ENCODE data around the gene CTIF.

Gene CTIF

DNA sequence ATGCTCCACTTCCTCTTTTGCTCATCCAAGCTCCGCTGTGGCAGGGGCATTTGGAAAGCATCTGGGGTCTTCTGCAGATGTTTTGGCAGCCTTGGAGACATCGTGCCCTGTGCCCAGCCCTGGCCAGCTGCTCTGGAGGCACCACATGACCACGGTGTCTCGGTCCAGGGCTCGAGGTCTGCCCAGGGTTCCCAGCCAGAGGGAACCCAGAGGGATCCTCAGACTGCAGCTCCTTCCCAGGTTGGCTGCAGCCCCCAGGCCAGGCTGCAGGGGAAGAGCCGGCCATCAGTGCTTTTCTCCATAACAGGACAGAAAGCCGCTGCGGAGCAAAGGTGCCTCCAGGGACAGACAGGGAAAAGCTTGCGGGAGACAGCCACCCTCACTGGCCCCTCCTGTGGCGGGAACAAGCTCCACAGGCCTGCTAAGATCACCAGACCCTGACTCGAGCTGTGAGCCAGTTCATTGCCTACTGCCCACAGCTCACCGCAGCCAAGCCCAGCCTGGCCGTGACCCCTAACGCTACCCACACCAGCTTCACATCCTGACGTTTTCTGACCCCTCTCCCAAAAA lies 337.2 kb downstream of the CTIF start:
- no peak for DNase-seq (ENCODE audit: low read depth in 2 of 3, low spot score in 1 of 3)

DNA sequence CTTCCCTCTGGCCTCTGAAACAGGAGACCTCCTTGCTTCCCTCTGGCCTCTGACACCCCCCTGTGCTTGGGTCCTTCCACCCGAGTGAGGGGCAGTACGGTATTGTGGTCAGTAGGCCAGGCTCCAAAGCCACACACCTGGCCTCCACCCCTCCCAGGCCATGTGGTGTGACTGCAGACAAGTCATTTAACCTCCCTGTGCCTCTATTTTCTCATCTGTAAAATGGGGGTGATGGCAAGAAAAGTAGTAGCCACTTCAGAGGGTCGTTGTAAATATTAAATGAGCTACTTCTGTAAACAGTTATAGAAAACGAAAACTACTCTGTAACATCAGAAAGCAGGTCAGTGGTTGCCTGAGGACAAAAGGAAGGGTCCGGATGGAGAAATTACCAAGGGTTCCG lies 337.8 kb downstream of the CTIF start:
- DNase-seq (ENCODE audit: low read depth in 2 of 3, low spot score in 1 of 3), result no peak

DNA sequence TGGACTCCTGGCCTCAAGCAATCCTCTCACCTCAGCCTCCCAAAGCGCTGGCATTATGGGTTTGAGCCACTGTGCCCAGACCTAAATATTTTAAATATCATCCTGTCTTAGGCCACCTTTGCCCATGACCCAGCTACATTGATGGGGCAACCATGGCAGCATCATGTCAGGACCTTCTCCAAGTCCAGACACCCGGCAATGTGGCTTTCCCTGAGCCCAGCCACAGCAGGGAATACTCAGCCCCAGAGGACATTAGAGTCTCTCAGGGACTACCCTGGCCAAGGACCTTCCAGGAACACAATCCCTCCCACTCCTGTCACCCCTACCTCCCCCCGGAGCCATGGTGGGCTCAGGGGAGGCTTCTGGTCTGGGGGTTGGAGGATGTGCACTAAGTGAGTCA lies 339.1 kb downstream of the CTIF start:
- DNase-seq (ENCODE audit: low read depth in 2 of 3, low spot score in 1 of 3), result no peak

DNA sequence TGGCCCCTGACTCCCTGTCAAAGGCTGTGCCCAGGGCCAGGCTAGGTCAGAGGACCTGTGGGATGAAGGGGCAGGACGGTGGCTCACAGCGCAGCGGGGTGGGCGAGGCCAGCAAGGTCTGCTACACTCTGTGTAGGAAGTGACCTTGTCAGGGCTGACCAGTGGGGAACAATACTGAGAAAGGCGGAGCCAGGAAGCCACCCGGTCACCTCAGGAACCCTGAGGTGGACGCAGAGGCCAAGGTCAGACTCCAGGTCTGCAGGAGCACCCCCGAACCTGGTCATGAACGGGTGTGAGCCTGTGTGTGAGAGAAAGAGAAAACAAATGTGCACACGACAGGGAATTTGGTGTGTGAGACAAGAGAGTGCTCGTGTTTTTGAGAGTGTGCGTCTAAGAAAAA lies 339.6 kb downstream of the CTIF start:
- DNase-seq (ENCODE audit: low read depth in 2 of 3, low spot score in 1 of 3), result no peak

DNA sequence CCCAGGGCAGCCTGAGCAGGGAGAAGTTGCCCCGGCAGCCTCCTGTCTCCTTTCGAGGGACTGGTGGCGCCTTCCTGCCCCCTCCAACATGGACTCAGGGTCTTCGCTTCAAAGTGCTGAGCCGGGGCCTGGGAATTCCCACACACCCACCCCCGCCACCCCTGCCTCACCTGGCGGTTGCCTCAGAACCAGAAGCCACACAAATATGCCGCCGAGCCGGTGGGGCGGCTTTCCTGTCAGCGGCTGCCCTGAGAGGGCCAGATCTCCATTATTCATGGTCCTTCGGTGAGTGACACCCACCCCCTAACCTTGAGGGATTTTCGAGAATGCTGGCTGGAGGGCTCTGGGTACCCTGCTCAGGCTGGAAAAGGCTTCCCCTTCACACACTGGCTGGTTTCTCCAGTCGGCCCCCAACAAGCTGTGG lies 340.2 kb downstream of the CTIF start:
- DNase-seq (ENCODE audit: low read depth in 2 of 3, low spot score in 1 of 3), result no peak

DNA sequence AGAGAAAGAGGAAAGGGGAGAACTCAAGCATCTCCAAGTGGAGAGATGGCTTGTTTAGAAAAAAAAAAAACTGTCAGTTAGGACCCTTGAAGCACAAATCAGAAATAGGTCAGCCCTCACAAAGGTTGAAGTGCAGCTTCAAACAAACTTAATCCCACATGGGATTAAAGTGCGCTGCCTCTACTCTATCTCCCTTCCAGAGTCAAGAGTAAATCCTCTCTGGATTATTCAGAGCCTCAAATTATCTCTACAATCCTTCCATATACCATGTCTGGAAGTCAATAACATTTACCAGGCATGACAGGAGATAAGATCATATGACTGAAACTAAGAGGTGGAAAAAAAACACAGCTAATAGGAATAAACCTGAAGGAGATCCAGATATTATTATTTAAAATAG lies 342.1 kb downstream of the CTIF start:
- no peak for DNase-seq (ENCODE audit: low read depth in 2 of 3, low spot score in 1 of 3)

DNA sequence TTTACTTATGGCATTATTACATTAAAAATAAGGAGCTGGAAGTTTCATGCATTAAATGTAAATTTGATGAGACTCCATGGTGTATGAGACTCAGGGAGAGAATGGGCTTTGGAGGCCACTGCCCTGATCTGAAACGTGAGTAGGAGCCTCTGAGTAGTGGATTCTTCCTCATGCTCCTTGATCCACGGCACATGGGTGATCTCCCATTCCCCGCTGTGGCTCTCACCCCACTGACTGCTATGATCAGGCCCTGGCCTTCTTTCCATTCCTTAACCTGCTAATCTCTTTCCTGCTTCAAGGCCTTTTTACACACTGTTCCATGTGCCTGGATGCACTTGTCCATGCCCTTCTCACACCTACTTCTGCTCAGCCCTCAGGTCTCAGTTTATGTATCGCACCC lies 343.5 kb downstream of the CTIF start:
- DNase-seq (ENCODE audit: low read depth in 2 of 3, low spot score in 1 of 3), result no peak

DNA sequence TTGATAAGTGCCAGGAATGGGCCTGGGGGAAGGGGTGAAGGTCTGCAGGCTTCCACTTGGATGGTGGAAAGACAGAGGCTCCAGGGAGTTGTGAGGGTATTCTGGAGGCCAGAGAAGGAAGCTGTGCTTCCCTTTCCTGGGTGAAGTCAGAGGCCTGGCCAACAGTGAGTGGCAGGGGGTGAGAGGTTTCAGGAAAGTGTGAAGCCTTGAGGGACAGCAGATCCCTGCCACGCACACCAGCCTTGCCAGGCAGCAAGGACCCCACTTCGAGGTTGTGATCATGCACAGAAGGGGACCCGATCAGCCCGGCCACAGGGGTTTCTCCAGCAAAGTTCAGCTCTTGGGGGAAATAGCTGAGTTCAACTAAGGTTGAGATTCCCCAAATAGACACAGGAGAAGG lies 345.5 kb downstream of the CTIF start:
- no peak for DNase-seq (ENCODE audit: low read depth in 2 of 3, low spot score in 1 of 3)

DNA sequence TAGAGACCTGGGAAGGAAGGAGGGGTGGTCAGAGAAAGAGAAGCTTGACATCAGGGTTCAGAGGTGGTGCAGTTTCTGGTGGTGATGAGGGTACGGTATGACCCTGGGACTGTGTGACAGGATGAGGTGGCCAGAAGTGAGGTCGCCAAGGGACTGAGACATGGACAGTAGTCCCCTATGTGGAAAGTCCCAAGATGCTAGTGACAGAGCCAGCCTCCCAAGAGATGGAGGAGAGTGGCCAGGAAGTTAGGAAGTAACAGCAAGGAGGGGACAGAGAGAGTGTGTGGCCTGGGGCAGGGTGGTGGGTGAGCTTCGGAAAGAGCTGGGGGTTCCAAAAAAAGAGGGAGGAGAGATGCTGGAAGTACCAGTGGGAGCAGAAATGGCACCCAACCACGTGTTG lies 345.9 kb downstream of the CTIF start:
- DNase-seq (ENCODE audit: low read depth in 2 of 3, low spot score in 1 of 3), result no peak

DNA sequence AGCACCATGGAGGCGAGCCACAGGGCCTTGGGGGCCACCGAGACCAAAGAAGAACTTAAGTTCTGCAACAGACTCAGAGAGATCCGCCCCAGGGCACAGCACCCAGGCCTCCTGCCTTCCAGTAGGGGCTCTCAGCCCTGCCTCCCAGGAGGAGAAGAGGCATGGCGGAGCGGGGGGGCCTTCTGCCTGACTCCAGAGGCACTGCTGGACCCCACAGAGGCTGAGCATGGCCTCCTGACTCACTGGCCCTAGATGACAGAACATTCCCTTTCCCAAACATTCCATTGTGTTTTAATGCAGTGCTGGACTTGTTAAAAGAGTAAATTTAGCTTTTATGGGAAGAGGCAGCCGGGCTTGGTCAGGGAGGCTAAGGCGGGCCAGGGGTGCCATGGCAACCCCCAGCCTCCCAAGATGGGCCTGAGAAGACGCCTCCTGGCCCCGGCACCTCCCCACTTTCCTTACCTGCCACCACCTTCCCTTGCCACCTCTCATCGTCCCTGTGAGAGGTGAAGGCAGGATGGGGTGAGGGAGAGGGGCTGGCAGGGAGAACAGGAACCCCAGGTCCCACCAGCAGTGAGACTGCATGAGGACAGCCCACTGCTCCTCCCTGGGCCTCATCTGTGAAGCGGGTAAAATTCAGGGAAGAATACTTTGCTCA lies 346.6 kb downstream of the CTIF start:
- no peak for DNase-seq (ENCODE audit: low read depth in 2 of 3, low spot score in 1 of 3)

DNA sequence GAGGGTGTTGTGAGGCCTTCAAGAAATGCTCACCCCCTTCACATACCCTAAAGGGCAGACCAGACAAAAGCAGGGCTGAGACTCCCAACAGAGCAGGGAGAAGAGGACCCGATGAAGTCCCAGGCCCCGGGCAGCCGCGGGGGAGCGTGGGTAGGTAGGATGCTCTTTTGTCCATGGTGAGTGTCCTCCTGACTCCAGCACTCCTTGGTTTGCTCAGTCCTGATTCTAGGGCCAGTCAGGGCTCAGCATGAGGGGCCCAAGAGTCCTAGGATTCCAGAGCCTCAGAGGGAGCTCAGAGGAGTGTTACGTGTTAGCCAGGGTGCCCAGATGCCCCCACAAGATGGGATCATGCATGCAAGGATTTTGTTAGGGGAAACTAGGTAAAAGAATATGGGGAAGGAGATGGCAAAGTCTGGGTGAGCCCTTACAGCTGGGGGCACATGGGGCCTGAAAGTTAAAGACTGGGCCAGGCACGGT lies 347.1 kb downstream of the CTIF start:
- no peak for DNase-seq (ENCODE audit: low read depth in 2 of 3, low spot score in 1 of 3)

DNA sequence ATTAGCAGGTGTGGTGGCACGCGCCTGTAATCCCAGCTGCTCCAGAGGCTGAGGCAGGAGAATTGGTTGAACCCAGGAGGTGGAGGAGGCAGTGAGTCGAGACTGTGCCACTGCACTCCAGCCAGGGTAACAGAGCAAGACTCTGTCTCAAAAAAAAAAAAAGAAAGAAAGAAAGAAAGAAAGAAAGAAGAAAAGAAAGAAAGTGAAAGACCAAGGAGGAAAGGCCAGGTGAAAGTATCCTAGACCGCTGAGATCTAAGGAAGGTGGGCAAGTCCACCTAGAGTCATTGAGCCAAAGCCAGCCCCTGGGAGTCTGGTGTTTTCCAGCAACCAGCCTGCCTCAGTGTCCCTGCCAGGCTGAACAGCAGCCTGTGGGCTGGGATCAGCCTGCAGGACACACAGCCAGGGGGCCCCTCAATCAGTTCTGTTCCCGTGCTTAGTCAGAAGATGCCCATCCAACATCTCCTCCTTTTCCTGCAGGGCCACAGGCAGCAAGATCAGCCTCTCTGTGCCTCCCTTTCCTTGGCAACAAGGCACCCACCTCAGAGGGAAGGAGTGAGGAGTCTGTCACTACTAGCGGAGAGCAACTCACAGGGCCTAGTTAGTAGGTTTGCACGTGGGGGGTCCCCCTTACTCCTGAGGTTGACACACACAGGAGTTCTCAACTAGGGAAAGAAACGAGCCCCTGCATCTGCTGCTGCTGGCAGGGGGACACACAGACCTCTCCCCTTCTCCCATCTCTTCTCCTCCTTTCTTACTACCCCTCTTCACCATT lies 347.9 kb downstream of the CTIF start:
- DNase-seq (ENCODE audit: low read depth in 2 of 3, low spot score in 1 of 3), result no peak

DNA sequence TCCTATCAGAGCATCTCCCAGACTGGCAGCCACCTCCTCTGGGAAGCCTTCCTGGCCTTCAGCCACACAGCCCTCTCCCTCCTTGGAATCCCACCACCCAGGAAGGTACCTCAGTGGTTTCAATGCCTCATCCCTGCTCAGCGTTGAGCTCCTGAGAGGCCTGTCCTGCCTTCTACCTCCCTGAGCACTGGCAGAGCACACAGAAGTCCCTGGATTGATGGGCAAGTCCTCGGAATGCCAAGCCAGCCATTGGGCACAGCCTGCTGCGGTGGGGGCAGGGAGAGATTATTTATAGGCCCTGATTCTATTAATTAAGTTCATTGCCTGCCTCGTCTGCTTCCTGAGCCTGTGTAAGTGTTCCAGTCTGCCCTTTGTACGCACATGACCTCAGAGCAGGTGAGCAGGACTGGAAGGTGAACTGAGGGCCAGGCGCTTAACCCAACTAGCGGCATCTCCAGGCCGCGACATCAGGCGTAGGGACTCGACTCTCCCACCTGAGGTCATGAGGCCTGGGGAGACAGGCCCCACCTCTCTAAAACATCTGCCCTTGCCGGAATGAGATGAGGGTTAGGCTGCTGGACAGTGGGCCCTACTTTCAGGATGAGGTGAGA lies 348.6 kb downstream of the CTIF start:
- DNase-seq (ENCODE audit: low read depth in 2 of 3, low spot score in 1 of 3), result no peak

DNA sequence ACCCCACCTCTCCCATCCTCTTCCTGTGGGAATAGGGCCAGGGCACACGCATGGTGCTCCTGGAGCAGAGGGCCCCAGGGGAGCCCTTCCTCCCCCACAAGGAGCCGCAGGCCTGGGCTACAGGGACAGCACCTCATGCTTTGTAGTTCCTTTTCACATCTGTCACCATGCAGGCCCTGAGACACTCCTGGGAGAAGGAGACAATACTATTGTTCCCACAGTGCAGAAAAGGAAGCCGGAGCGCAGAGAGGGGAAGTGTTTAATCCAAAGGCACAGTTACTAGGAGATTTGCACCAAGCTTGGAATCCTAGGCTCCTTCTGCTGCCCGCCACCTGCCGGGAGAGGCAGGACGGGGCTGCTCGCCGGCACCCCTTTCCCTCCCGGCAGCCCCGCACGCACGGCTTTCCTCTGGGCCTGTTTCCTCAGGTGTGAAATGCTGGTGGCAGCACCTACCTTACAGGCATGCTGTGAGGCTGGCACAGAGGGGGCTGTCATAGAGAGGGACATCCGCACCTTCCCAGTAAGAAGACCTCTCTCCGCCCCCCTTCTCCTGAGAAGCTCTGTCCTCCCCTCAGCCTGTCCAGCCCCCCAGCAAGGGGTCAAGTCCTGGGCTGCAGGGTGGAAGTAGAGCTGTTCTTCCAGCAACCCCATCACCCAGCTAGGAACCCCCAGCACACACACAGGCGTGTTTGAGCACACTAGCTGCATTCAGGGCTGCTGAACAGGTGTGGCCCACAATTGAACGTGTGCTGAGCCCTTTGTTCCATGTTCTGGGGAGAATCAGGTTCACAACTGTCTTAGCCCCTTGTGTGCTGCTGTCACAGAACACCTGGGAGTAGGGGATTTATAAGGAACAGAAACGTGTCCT lies 349.3 kb downstream of the CTIF start:
- DNase-seq (ENCODE audit: low read depth in 2 of 3, low spot score in 1 of 3), result no peak

DNA sequence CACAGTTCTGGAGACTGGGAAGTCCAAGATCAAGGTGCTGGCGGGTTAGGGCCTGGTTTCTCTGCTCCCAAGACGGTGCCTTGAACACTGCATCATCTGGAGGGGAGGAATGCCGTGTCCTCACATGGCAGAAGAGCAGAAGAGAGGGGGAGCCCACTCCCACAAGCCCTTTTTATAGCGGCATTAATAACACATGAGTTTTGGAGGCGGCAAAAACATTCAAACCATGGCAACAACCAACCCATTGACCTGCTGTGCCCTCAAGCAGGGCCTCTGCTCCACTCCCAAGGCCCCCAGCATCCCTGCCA lies 349.9 kb downstream of the CTIF start:
- DNase-seq (ENCODE audit: low read depth in 2 of 3, low spot score in 1 of 3), result no peak

DNA sequence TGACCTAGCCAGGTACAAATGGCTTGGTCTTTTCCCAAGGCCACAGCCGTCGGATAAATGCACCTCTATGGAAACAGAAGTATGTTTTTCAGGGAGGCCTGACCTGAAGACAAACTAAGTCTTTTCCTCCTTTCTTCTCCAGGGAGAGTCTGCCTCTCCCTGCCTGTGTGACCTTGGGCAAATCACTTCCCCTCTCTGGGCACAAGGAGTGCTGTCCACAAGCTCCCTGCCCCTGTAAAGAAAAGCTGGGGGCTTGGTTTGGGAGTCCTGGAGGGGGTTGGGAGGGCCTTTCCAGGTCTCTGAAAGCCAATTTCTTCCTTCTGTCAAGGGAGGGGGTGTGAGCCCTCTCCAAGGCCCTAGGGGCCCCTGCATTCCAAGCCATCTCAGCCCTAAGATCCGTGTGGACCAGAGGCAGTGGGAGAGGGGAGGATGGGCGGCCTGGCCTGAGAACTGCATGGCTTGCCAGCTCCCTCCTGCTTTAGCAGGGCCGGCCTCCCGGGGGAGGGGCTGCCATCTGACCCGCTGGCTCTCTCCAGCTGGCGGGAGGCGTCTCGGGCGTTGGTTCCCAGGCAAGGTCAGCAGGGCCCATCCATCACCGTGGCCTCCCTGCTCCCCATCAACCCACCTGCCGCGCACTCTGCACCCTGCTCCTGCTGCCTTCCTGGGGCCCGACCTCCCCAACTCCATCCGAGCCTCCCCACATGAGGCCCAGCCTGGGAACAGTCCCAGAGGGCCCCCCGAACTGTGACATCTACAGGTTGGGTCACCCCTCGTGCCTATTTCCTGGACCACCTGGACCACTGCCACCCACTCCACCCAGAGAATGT lies 350.5 kb downstream of the CTIF start:
- DNase-seq (ENCODE audit: low read depth in 2 of 3, low spot score in 1 of 3), result no peak

DNA sequence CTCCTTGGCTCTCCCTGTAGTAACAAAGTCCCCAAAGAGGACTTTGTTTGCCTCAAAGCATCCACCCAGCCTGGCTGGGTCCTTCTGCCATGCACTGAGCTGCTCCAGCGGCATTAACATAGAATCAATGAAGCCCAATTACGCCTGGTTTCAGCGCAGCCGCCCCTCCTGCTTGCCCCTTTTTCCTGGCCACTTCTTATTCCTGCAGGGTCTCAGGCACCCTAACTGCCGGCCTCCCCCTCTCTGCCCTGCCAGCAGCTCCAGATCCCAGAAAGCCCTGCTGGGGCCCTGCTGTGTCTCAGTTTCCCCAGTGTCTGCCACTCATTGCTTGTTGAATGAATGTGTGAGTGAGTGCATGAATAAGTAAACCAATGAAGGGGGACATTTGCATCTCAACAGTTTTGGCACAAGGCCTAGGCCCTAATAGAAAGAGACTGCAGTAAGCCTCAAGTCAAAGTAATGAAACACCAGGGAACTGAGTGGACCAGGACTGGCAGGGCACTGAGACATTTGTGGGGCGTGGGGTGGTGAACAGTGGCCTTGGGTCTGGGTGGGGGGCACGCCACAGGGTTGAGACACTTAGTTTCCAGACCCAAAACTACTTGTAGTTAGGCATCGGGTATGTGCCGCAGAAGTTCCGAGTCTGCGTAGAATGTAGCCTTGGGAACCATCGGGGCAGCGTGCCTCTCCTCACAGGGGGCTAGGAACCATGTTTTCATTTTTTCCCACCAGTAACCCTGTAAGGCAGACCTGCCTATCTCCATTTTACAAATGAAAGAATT lies 351.3 kb downstream of the CTIF start:
- DNase-seq (ENCODE audit: low read depth in 2 of 3, low spot score in 1 of 3), result no peak

DNA sequence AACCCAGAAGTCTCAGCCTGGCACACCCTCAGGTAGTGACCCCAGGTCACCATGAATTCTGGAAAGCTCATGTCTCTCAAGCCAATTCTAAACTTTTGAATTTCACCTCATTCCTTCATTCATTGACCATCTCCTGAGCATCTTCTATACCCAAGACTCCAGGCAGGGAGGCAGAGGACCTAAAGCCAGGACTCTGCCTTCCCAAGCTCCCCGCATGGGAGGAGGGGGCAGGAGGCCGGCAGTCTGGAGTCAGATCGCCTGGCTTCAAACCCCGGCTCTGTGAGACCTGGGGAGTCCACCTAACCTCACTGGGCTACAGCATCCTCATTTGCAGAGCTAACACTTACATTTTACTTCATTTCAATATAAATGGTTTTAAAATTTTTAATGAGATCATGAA lies 352.9 kb downstream of the CTIF start:
- no peak for DNase-seq (ENCODE audit: low read depth in 2 of 3, low spot score in 1 of 3)

DNA sequence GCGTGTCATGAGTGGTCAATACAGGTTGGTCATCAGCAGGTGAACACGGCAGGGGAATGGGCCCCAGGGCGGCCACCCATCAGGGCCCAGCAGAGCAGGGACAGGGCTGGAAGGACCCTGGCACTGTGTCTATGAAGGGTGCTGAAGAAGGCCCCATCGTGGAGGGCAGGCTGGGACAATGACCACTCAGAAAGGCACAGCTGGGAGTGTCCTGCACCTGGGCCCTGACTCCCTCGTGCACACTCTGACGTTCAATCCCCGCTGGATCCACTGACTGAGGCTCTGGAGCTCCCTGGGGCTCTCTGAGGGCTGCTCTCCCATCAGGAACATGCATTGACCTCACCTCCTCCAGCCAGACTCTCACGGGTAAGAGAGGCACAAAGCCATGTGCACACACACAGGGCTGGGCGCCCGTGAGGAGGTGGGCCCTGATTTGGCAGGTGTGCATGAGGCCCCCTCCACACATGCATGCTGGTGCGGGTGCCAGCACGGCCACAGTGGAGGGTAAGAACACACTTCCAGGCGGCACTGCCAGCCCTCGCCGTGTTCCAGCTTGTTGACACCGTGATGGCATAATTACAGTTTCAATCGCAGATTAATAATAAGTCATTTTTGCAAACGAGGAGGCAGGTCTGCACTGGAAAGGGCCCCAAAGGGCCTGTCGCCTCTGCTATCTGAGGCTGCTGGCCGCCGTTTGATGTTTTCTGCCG lies 353.5 kb downstream of the CTIF start:
- DNase-seq (ENCODE audit: low read depth in 2 of 3, low spot score in 1 of 3), result no peak

Measured in stimulated activated CD4-positive, alpha-beta T cell treated with anti-CD3 and anti-CD28 coated beads, Interleukin-12 subunit alpha, Interleukin-12 subunit beta, amount 100 ng/mL, for 48 hours (primary cell).